ENCODE data around the gene ERFE. TPM values are rescaled to one million over a fixed set of nuclear protein-coding genes. Genes with fewer than 3 reads are reported as not detected.

Gene ERFE
- total RNA-seq, 1 experiment from 2014 or later = 4.5 TPM

- ATAC-seq (no peak), DNase-seq (ENCODE audit: low spot score) (no peak)
- CTCF ChIA-PET = no interaction called here
- Mint-ChIP-seq H3K9me3 (no peaks in the 10 kb centered on the region), H3K27ac (no peak overlapping the region; the same call in 1 of the 2 replicates), H3K36me3 (peaks cover 17% of the 10 kb centered on the region), H3K4me3 (no peak overlapping the region), H3K27me3 (ENCODE audit: low read depth) (peaks cover 34% of the 10 kb centered on the region), H3K4me1 (no peaks in the 10 kb centered on the region)
- POLR2A ChIA-PET = no interaction called here
- no peak for TF ChIP-seq ZBTB21 (CRISPR knock-in tag; IDR thresholded peaks at IDR 0.05; ENCODE audit: borderline replicate concordance)
- TF ChIP-seq PRDM15 (CRISPR knock-in tag; IDR thresholded peaks at IDR 0.05) = no peak
- no peak for TF ChIP-seq NR2C2 (CRISPR knock-in tag; IDR thresholded peaks at IDR 0.05)
- no peak for TF ChIP-seq NR1H2 (CRISPR knock-in tag; IDR thresholded peaks at IDR 0.05)
- no peak for TF ChIP-seq FOXK1 (CRISPR knock-in tag; IDR thresholded peaks at IDR 0.05)
- no peak for TF ChIP-seq SP1 (CRISPR knock-in tag; conservative IDR thresholded peaks at IDR 0.05)
- TF ChIP-seq ZMAT4 (CRISPR knock-in tag; IDR thresholded peaks at IDR 0.05) = no peak
- TF ChIP-seq IRF2 (CRISPR knock-in tag; IDR thresholded peaks at IDR 0.05; ENCODE audit: borderline replicate concordance, low read depth) = no peak
- TF ChIP-seq ZNF317 (CRISPR knock-in tag; IDR thresholded peaks at IDR 0.05; ENCODE audit: borderline replicate concordance, low read depth) = no peak
- TF ChIP-seq TEAD1 (CRISPR knock-in tag; IDR thresholded peaks at IDR 0.05) = no peak
- no peak for TF ChIP-seq NFYB (CRISPR knock-in tag; conservative IDR thresholded peaks at IDR 0.05; ENCODE audit: low read depth)
- TF ChIP-seq FOXP4 (CRISPR knock-in tag; IDR thresholded peaks at IDR 0.05) = no peak
- TF ChIP-seq FOXP1 (CRISPR knock-in tag; IDR thresholded peaks at IDR 0.05; ENCODE audit: borderline replicate concordance) = no peak
- no peak for TF ChIP-seq ZNF671 (CRISPR knock-in tag; IDR thresholded peaks at IDR 0.05)
- TF ChIP-seq HMGA2 (CRISPR knock-in tag; IDR thresholded peaks at IDR 0.05) = no peak
- TF ChIP-seq RELA (CRISPR knock-in tag; IDR thresholded peaks at IDR 0.05; ENCODE audit: borderline replicate concordance) = no peak
- no peak for TF ChIP-seq ZNF219 (CRISPR knock-in tag; IDR thresholded peaks at IDR 0.05; ENCODE audit: borderline replicate concordance)
- TF ChIP-seq HMGXB4 (CRISPR knock-in tag; IDR thresholded peaks at IDR 0.05) = no peak
Observed at GRCh38 chr2:238166391-238167343, 7.9 kb downstream of the ERFE start.

Measured in WTC11 (cell line).